Trophoblast cell (in vitro differentiated cells and primary cell): ENCODE results near the gene ALPK3.
A peak's percentile ranks its signal among the peaks of the same experiment; 100 is the strongest.

Experiments used
- DNase-seq, 2 donors: peaks; one replicate each; pipeline ENCODE4 v3.0.0-alpha.2; 2016
- H2AFZ ChIP-seq: 2 replicates; pipeline ENCODE4 v1.6.1; 2013; ENCODE audit warnings: low read length, moderate library complexity, mild to moderate bottlenecking; ENCODE audit not compliant: insufficient read depth, poor library complexity
- H2AK5ac ChIP-seq: 2 replicates; pipeline ENCODE4 v1.6.1; 2013; ENCODE audit warnings: mild to moderate bottlenecking, low read length
- H2BK120ac ChIP-seq: 2 replicates; pipeline ENCODE4 v1.6.1; 2013; ENCODE audit warnings: low read length, mild to moderate bottlenecking, moderate library complexity; ENCODE audit not compliant: insufficient read depth, poor library complexity
- H2BK12ac ChIP-seq: 2 replicates; pipeline ENCODE4 v1.6.1; 2013; ENCODE audit warnings: mild to moderate bottlenecking, low read length, moderate library complexity
- H2BK5ac ChIP-seq: 2 replicates; pipeline ENCODE4 v1.6.1; 2013; ENCODE audit warnings: low read length, low read depth, moderate library complexity, mild to moderate bottlenecking; ENCODE audit not compliant: poor library complexity
- H3K14ac ChIP-seq: 2 replicates; pipeline ENCODE4 v1.6.1; 2013; ENCODE audit warnings: mild to moderate bottlenecking, low read length
- H3K18ac ChIP-seq: 2 replicates; pipeline ENCODE4 v1.6.1; 2013; ENCODE audit warnings: mild to moderate bottlenecking, low read length
- H3K23ac ChIP-seq: 2 replicates; pipeline ENCODE4 v1.6.1; 2013; ENCODE audit warnings: low read length
- H3K27ac ChIP-seq: 2 replicates; pipeline ENCODE4 v1.5.1; 2013; ENCODE audit warnings: low read depth, mild to moderate bottlenecking, inconsistent platforms, low read length, moderate library complexity
- H3K27me3 ChIP-seq: 2 replicates; pipeline ENCODE4 v1.6.1; 2013; ENCODE audit warnings: inconsistent platforms, mild to moderate bottlenecking, low read length, moderate library complexity; ENCODE audit not compliant: insufficient read depth
- H3K36me3 ChIP-seq, 2 experiments: 1 replicate in 1 of 2; 2 replicates in 1 of 2; pipeline ENCODE4 v1.6.1; 2013; ENCODE audit warnings: low read length in 2 of 2, mild to moderate bottlenecking in 2 of 2, moderate library complexity in 1 of 2; ENCODE audit not compliant: insufficient read depth in 2 of 2, control insufficient read depth in 1 of 2
- H3K4ac ChIP-seq: 2 replicates; pipeline ENCODE4 v1.6.1; 2013; ENCODE audit warnings: low read depth, mild to moderate bottlenecking, low read length, moderate library complexity
- H3K4me1 ChIP-seq, 2 experiments: 1 replicate in 1 of 2; 2 replicates in 1 of 2; pipeline ENCODE4 v1.6.1; 2013; ENCODE audit warnings: low read length in 2 of 2, mild to moderate bottlenecking in 2 of 2, moderate library complexity in 1 of 2; ENCODE audit not compliant: insufficient read depth in 2 of 2, control insufficient read depth in 1 of 2
- H3K4me2 ChIP-seq: 2 replicates; pipeline ENCODE4 v1.6.1; 2013; ENCODE audit warnings: inconsistent platforms, mild to moderate bottlenecking, low read length, moderate library complexity
- H3K4me3 ChIP-seq: 2 replicates; pipeline ENCODE4 v1.5.1; 2013; ENCODE audit warnings: mild to moderate bottlenecking, low read depth, low read length, inconsistent platforms
- H3K79me1 ChIP-seq: one replicate; pipeline ENCODE4 v1.6.1; 2013; ENCODE audit warnings: low read length
- H3K79me2 ChIP-seq: 2 replicates; pipeline ENCODE4 v1.6.1; 2013; ENCODE audit warnings: low read length, mild to moderate bottlenecking; ENCODE audit not compliant: control insufficient read depth, insufficient read depth, poor library complexity
- H3K9ac ChIP-seq: 2 replicates; pipeline ENCODE4 v1.6.1; 2013; ENCODE audit warnings: mild to moderate bottlenecking, low read length
- H3K9me3 ChIP-seq: 2 replicates; pipeline ENCODE4 v1.6.1; 2013; ENCODE audit warnings: low read depth, mild to moderate bottlenecking, control low read depth, inconsistent platforms, low read length; ENCODE audit not compliant: insufficient read depth
- H4K12ac ChIP-seq: 2 replicates; pipeline ENCODE4 v1.6.1; 2013; ENCODE audit warnings: low read depth, mild to moderate bottlenecking, low read length, moderate library complexity
- H4K8ac ChIP-seq: 2 replicates; pipeline ENCODE4 v1.6.1; 2013; ENCODE audit warnings: low read depth, mild to moderate bottlenecking, low read length, moderate library complexity
- H4K91ac ChIP-seq: one replicate; pipeline ENCODE4 v1.6.1; 2013; ENCODE audit warnings: low read depth, mild to moderate bottlenecking, low read length, moderate library complexity
- WGBS: extraction: QIAGEN DNeasy Blood & Tissue Kit; methylation state at CpG from one replicate; pipeline ENCODE4 v1.1.7; 2013; ENCODE audit warnings: missing lambda C conversion rate; ENCODE audit not compliant: insufficient read length, insufficient coverage; ENCODE audit errors: extremely low coverage; 5-methylcytosine and 5-hydroxymethylcytosine counted together

Gene ALPK3

DNA sequence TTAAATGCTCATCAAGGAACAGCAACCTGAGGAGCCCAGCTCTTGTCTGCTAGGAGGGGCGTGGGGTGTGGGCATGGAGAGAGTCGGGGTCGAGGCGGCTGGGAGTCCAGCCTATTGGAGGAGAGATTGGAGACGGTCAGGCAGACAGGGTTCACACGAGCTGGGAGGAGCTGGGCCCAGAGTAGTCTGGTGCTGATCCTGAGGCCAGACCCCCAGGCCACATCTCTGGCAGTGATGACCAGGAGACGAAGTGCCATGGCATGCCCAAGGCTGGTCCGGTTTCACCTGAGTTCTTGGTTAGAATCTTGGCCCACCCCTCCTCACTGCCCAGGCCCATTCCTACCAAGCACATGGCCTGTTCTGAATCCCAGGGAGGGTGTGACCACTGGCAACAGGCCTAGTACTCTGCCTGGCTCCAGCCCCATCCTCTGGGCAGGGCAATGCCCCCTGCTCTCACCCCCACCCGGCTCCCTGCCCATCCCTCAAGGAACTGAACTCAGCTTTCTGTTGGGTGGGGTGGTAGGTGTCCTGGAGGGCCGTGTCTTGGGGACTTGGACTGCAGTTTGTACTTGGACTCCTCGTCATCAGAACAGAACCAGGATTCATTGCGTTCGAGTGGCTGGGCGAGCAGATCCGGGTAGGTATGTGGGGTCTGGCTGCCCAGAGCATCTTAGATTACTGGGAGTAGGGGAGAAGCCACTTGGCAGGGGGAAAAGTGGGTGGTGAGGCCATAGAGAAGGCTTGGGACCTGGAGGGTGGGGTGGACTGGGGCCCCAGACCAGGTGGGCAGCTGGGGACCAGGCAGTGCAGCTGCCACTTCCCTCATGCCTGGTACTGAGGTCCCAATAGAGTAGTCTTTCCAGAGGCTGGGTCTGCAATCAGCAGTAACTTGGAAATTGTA lies 88.1 kb downstream of the ALPK3 start:
- Histone ChIP-seq H2BK12ac (peak overlapping the region; percentile 52), H2BK5ac (peak overlapping the region; percentile 5), H3K36me3 (no peaks in the 10 kb centered on the region), H2AK5ac (peak overlapping the region; percentile 58), H3K9me3 (peaks cover 3% of the 10 kb centered on the region), H2BK120ac (peak overlapping the region; percentile 37), H4K91ac (peak overlapping the region; percentile 59), H3K9ac (no peak overlapping the region), H4K12ac (no peak overlapping the region), H3K27ac (no peak overlapping the region), H3K18ac (peak overlapping the region; percentile 58), H3K79me2 (no peaks in the 10 kb centered on the region), H3K79me1 (peaks cover 18% of the 10 kb centered on the region), H2AFZ (peak overlapping the region; percentile 11), H3K27me3 (no peaks in the 10 kb centered on the region), H3K23ac (no peak overlapping the region), H3K4ac (peak overlapping the region; percentile 23), H3K14ac (peak overlapping the region; percentile 21), H3K4me1 (peaks cover 19 to 21% of the 10 kb centered on the region in 2 experiments), H3K4me2 (no peak overlapping the region), H4K8ac (peak overlapping the region; percentile 11), H3K4me3 (no peak overlapping the region)
- DNase-seq: no peak
- no CpG with 5 or more reads among the region's 15 CpGs for WGBS

GRCh38 chr15:84907731-84908130 lies 90.6 kb downstream of the ALPK3 start:
- no peaks in the 10 kb centered on the region for H3K79me2 ChIP-seq
- no peaks in the 10 kb centered on the region for H3K36me3 ChIP-seq
- H4K12ac ChIP-seq: no peak overlapping the region
- H3K4ac ChIP-seq: no peak overlapping the region
- H3K4me3 ChIP-seq: no peak overlapping the region
- no peaks in the 10 kb centered on the region for H3K27me3 ChIP-seq
- no peak overlapping the region for H3K23ac ChIP-seq
- no peak overlapping the region for H2AFZ ChIP-seq
- H2AK5ac ChIP-seq: no peak overlapping the region
- H3K27ac ChIP-seq: no peak overlapping the region
- no peak overlapping the region for H4K91ac ChIP-seq
- H3K14ac ChIP-seq: no peak overlapping the region
- H2BK12ac ChIP-seq: no peak overlapping the region
- no peak overlapping the region for H3K4me2 ChIP-seq
- H3K9ac ChIP-seq: no peak overlapping the region
- WGBS: no CpG with 5 or more reads among the region's 4 CpGs
- DNase-seq: no peak
- H3K79me1 ChIP-seq: peaks cover 26% of the 10 kb centered on the region
- H2BK120ac ChIP-seq: no peak overlapping the region
- peaks cover 3% of the 10 kb centered on the region for H3K9me3 ChIP-seq
- no peak overlapping the region for H4K8ac ChIP-seq
- peaks cover 22 to 31% of the 10 kb centered on the region in 2 experiments for H3K4me1 ChIP-seq
- no peak overlapping the region for H2BK5ac ChIP-seq
- H3K18ac ChIP-seq: no peak overlapping the region

DNA sequence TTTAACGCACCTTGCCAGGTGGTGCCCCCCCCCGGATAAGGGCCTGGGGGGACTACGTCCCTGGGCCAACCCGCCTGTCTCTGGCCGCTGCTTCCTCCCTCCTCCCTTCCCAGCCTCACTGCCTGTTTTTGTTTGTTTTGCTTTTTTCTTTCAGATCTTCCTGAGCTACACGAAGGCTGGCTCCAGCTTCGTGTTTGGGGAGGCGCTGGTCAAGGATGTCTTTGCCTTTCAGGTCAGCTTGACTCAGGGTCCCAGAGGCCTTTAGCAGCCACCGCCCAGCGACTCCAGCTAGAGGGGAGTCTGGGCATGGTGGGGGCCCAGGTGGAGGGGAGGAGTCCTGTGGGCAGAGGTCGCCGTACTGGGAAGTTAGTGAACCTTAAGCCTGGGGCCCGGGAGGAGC lies 91.4 kb downstream of the ALPK3 start:
- Histone ChIP-seq H3K23ac (no peak overlapping the region), H3K14ac (peak overlapping the region; percentile 60), H3K4me1 (peaks cover 29 to 38% of the 10 kb centered on the region in 2 experiments), H3K36me3 (no peaks in the 10 kb centered on the region), H3K18ac (peak overlapping the region; percentile 63), H4K91ac (peak overlapping the region; percentile 88), H3K27me3 (no peaks in the 10 kb centered on the region), H3K4me2 (no peak overlapping the region), H3K9me3 (peaks cover 3% of the 10 kb centered on the region), H2BK120ac (peak overlapping the region; percentile 79), H3K4me3 (no peak overlapping the region), H4K8ac (peak overlapping the region; percentile 75), H3K9ac (no peak overlapping the region), H2BK5ac (peak overlapping the region; percentile 21), H2AK5ac (peak overlapping the region; percentile 50), H3K79me2 (peaks cover 2% of the 10 kb centered on the region), H4K12ac (no peak overlapping the region), H2BK12ac (peak overlapping the region; percentile 68), H3K27ac (no peak overlapping the region), H3K4ac (no peak overlapping the region), H3K79me1 (peaks cover 34% of the 10 kb centered on the region), H2AFZ (peak overlapping the region; percentile 71)
- DNase-seq: no peak
- WGBS: no CpG with 5 or more reads among the region's 13 CpGs

DNA sequence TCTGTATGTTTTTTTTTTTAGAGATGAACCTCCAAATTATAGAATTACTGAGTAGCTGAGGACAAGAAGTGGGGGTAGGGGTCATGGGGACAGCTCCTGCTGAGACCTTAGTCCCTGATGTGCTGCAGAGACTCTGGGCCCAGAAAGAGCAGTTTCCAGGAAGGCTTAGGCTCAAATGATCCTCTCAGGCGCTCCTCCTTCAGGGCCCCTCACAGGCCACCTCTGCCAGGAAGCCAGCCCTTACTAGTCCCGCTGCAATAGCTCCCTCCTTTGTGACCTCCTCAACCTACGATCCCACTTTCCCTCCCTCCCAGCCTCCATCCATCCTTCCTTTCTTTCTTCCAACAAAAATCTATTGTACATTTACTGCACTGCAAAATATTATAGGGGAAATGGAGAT lies 91.9 kb downstream of the ALPK3 start:
- Histone ChIP-seq H3K23ac (no peak overlapping the region), H2BK12ac (no peak overlapping the region), H3K4me1 (peaks cover 27 to 35% of the 10 kb centered on the region in 2 experiments), H3K9ac (no peak overlapping the region), H3K27ac (no peak overlapping the region), H2AFZ (no peak overlapping the region), H3K79me1 (peaks cover 34% of the 10 kb centered on the region), H2BK120ac (peak overlapping the region; percentile 37), H3K18ac (no peak overlapping the region), H3K36me3 (no peaks in the 10 kb centered on the region), H3K79me2 (peaks cover 2% of the 10 kb centered on the region), H3K4me2 (no peak overlapping the region), H4K8ac (peak overlapping the region; percentile 64), H3K27me3 (no peaks in the 10 kb centered on the region), H3K4me3 (no peak overlapping the region), H2BK5ac (peak overlapping the region; percentile 14), H2AK5ac (peak overlapping the region; percentile 63), H3K4ac (peak overlapping the region; percentile 37), H4K91ac (peak overlapping the region; percentile 75), H4K12ac (no peak overlapping the region), H3K9me3 (peaks cover 3% of the 10 kb centered on the region), H3K14ac (peak overlapping the region; percentile 34)
- 100% methylated on average over 1 of the region's 3 CpGs for WGBS
- DNase-seq: no peak
